ENCODE data around the gene FARP1.

Gene FARP1

GRCh38 chr13:98475522-98475921, 332.6 kb downstream of the FARP1 start:
- H3K9ac ChIP-seq (ENCODE audit: insufficient read length): no peak overlapping the region
- H3K27ac ChIP-seq: no peak overlapping the region
- H3K36me3 ChIP-seq (ENCODE audit: insufficient read depth, low read length): peaks cover 20% of the 10 kb centered on the region
- TF ChIP-seq EZH2 (IDR thresholded peaks at IDR 0.05) (no peak), POLR2AphosphoS5 (IDR thresholded peaks at IDR 0.05; ENCODE audit: borderline replicate concordance, low read depth, low read length) (no peak)
- H3K9me3 ChIP-seq (ENCODE audit: low read depth, low read length): no peaks in the 10 kb centered on the region
- no peak for DNase-seq (ENCODE audit: low read depth, low spot score)
- H3K4me3 ChIP-seq: no peak overlapping the region

- Histone ChIP-seq H3K9me3 (ENCODE audit: low read depth, low read length) (no peaks in the 10 kb centered on the region), H3K9ac (ENCODE audit: insufficient read length) (no peak overlapping the region), H3K4me3 (no peak overlapping the region), H3K27ac (no peak overlapping the region), H3K36me3 (ENCODE audit: insufficient read depth, low read length) (peaks cover 20% of the 10 kb centered on the region)
- no peak for DNase-seq (ENCODE audit: low read depth, low spot score)
- TF ChIP-seq EZH2 (IDR thresholded peaks at IDR 0.05) (no peak), POLR2AphosphoS5 (IDR thresholded peaks at IDR 0.05; ENCODE audit: borderline replicate concordance, low read depth, low read length) (no peak), FOXP2 (optimal IDR thresholded peaks at IDR 0.05; ENCODE audit: control extremely low read depth, extremely low read length, insufficient read depth) (no peak)
These were observed 333.2 kb downstream of the FARP1 start for GRCh38 chr13:98476106-98476505.

- Histone ChIP-seq H3K27ac (no peak overlapping the region), H3K36me3 (ENCODE audit: insufficient read depth, low read length) (peaks cover 20% of the 10 kb centered on the region), H3K4me3 (no peak overlapping the region), H3K9ac (ENCODE audit: insufficient read length) (no peak overlapping the region), H3K9me3 (ENCODE audit: low read depth, low read length) (no peaks in the 10 kb centered on the region)
- DNase-seq (ENCODE audit: low read depth, low spot score): no peak
- no peak for TF ChIP-seq EZH2 (IDR thresholded peaks at IDR 0.05)
- no peak for TF ChIP-seq POLR2AphosphoS5 (IDR thresholded peaks at IDR 0.05; ENCODE audit: borderline replicate concordance, low read depth, low read length)
- no peak for TF ChIP-seq FOXP2 (optimal IDR thresholded peaks at IDR 0.05; ENCODE audit: control extremely low read depth, extremely low read length, insufficient read depth)
These were observed 333.7 kb downstream of the FARP1 start for GRCh38 chr13:98476538-98476966.

- H3K9ac ChIP-seq (ENCODE audit: insufficient read length): no peak overlapping the region
- H3K9me3 ChIP-seq (ENCODE audit: low read depth, low read length): no peaks in the 10 kb centered on the region
- no peak overlapping the region for H3K4me3 ChIP-seq
- TF ChIP-seq EZH2 (IDR thresholded peaks at IDR 0.05): no peak
- no peak for TF ChIP-seq POLR2AphosphoS5 (IDR thresholded peaks at IDR 0.05; ENCODE audit: borderline replicate concordance, low read depth, low read length)
- TF ChIP-seq FOXP2 (optimal IDR thresholded peaks at IDR 0.05; ENCODE audit: control extremely low read depth, extremely low read length, insufficient read depth): no peak
- H3K27ac ChIP-seq: no peak overlapping the region
- H3K36me3 ChIP-seq (ENCODE audit: insufficient read depth, low read length): peaks cover 6% of the 10 kb centered on the region
- no peak for DNase-seq (ENCODE audit: low read depth, low spot score)
These were observed 335.6 kb downstream of the FARP1 start for GRCh38 chr13:98478189-98479129.

GRCh38 chr13:98479496-98480003, 336.7 kb downstream of the FARP1 start:
- no peak for DNase-seq (ENCODE audit: low read depth, low spot score)
- Histone ChIP-seq H3K4me3 (no peak overlapping the region), H3K9me3 (ENCODE audit: low read depth, low read length) (no peaks in the 10 kb centered on the region), H3K36me3 (ENCODE audit: insufficient read depth, low read length) (peaks cover 6% of the 10 kb centered on the region), H3K9ac (ENCODE audit: insufficient read length) (no peak overlapping the region), H3K27ac (no peak overlapping the region)
- no peak for TF ChIP-seq FOXP2 (optimal IDR thresholded peaks at IDR 0.05; ENCODE audit: control extremely low read depth, extremely low read length, insufficient read depth)
- no peak for TF ChIP-seq EZH2 (IDR thresholded peaks at IDR 0.05)
- TF ChIP-seq POLR2AphosphoS5 (IDR thresholded peaks at IDR 0.05; ENCODE audit: borderline replicate concordance, low read depth, low read length): no peak

- H3K36me3 ChIP-seq (ENCODE audit: insufficient read depth, low read length): peaks cover 2% of the 10 kb centered on the region; the same call in 1 of the 2 replicates
- no peak for DNase-seq (ENCODE audit: low read depth, low spot score)
- H3K9ac ChIP-seq (ENCODE audit: insufficient read length): no peak overlapping the region
- H3K27ac ChIP-seq: no peak overlapping the region
- H3K9me3 ChIP-seq (ENCODE audit: low read depth, low read length): no peaks in the 10 kb centered on the region
- H3K4me3 ChIP-seq: no peak overlapping the region
- TF ChIP-seq FOXP2 (optimal IDR thresholded peaks at IDR 0.05; ENCODE audit: control extremely low read depth, extremely low read length, insufficient read depth) (no peak), EZH2 (IDR thresholded peaks at IDR 0.05) (no peak), POLR2AphosphoS5 (IDR thresholded peaks at IDR 0.05; ENCODE audit: borderline replicate concordance, low read depth, low read length) (no peak)
These were observed 338.3 kb downstream of the FARP1 start for GRCh38 chr13:98480915-98481877.

GRCh38 chr13:98482476-98483444, 339.9 kb downstream of the FARP1 start:
- Histone ChIP-seq H3K36me3 (ENCODE audit: insufficient read depth, low read length) (peaks cover 2% of the 10 kb centered on the region; the same call in 1 of the 2 replicates), H3K9ac (ENCODE audit: insufficient read length) (no peak overlapping the region), H3K4me3 (0 out of 2 replicates have a peak overlapping the region, but pooled peaks have one; percentile 5), H3K9me3 (ENCODE audit: low read depth, low read length) (no peaks in the 10 kb centered on the region), H3K27ac (peak overlapping the region; percentile 78)
- TF ChIP-seq FOXP2 (optimal IDR thresholded peaks at IDR 0.05; ENCODE audit: control extremely low read depth, extremely low read length, insufficient read depth) (no peak), EZH2 (IDR thresholded peaks at IDR 0.05) (no peak), POLR2AphosphoS5 (IDR thresholded peaks at IDR 0.05; ENCODE audit: borderline replicate concordance, low read depth, low read length) (no peak)
- no peak for DNase-seq (ENCODE audit: low read depth, low spot score)

All from SK-N-MC (cell line).